Measurements from ENCODE around the gene RYR1. TPM values are rescaled to one million over a fixed set of nuclear protein-coding genes. Genes with fewer than 3 reads are reported as not detected.

The RYR1 gene
- total and polyA plus RNA-seq, 7 donors = under 0.01 to 4.1 (median 0.85) TPM

DNA sequence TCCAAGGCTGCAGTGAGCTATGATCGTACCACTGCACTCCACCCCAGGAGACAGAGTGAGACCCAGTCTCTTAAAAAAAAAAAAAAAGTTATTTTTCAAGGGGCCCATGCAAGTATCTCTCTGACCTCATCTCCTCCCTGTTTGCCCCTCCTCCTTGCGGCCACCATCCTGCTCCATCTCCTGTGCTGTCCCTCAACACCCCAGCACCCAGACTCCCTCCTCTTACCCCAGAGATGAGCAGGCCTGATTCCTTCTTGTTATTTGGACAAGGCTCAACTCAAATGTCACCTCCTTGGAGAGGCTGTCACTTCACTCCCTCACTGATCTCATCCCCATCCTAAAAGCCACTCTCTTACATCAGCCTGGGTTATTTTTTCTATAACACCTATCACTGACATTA is 4.4 kb downstream of the RYR1 start:
- Histone ChIP-seq H3K27ac (no peak overlapping the region), H3K27me3 (peaks cover 12 to 62% (median 49%) of the 10 kb centered on the region in 3 donors), H3K4me1 (peaks cover 0 to 4% (median 0%) of the 10 kb centered on the region in 4 donors), H3K36me3 (no peaks in the 10 kb centered on the region), H3K9me3 (no peaks in the 10 kb centered on the region), H3K4me3 (no peak overlapping the region)
- WGBS, 2 donors = 86 to 95% methylated on average over 2 of the region's 2 CpGs
- intact Hi-C loops (cut with DNase I) = no loop called here
- no peak for TF ChIP-seq EP300 (IDR thresholded peaks at IDR 0.05)
- no peak for TF ChIP-seq POLR2A (IDR thresholded peaks at IDR 0.05)
- TF ChIP-seq POLR2AphosphoS5 (IDR thresholded peaks at IDR 0.05) = no peak
- TF ChIP-seq, protein P1, sequence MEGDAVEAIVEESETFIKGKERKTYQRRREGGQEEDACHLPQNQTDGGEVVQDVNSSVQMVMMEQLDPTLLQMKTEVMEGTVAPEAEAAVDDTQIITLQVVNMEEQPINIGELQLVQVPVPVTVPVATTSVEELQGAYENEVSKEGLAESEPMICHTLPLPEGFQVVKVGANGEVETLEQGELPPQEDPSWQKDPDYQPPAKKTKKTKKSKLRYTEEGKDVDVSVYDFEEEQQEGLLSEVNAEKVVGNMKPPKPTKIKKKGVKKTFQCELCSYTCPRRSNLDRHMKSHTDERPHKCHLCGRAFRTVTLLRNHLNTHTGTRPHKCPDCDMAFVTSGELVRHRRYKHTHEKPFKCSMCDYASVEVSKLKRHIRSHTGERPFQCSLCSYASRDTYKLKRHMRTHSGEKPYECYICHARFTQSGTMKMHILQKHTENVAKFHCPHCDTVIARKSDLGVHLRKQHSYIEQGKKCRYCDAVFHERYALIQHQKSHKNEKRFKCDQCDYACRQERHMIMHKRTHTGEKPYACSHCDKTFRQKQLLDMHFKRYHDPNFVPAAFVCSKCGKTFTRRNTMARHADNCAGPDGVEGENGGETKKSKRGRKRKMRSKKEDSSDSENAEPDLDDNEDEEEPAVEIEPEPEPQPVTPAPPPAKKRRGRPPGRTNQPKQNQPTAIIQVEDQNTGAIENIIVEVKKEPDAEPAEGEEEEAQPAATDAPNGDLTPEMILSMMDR (IDR thresholded peaks at IDR 0.05) = no peak
- no peak for DNase-seq

DNA sequence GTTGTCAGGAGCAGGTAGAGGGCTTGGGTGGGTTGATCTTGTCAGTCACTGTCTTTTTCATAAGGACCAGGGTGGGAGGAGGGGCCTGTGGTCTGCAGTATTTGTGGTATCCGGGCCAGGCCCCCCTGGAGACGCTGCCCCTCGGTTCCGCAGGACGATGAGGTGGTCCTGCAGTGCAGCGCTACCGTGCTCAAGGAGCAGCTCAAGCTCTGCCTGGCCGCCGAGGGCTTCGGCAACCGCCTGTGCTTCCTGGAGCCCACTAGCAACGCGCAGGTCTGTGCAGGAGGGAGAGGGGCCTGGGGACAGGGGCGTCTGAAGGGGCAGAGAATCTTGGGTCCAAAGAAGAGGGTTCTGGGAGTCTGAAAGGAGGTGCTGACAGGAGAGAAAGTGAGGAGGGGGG is 7.1 kb downstream of the RYR1 start:
- Histone ChIP-seq H3K4me1 (no peaks in the 10 kb centered on the region), H3K27ac (no peak overlapping the region), H3K27me3 (peaks cover 0 to 35% (median 24%) of the 10 kb centered on the region in 3 donors), H3K4me3 (no peak overlapping the region), H3K9me3 (no peaks in the 10 kb centered on the region), H3K36me3 (no peaks in the 10 kb centered on the region)
- no peak for DNase-seq
- WGBS, 2 donors = 81 to 84% methylated on average over 14 of the region's 14 CpGs
- TF ChIP-seq POLR2A (IDR thresholded peaks at IDR 0.05) = no peak
- TF ChIP-seq, protein P1 (IDR thresholded peaks at IDR 0.05) = no peak
- TF ChIP-seq POLR2AphosphoS5 (IDR thresholded peaks at IDR 0.05) = no peak
- TF ChIP-seq EP300 (IDR thresholded peaks at IDR 0.05) = no peak
- intact Hi-C loops (cut with DNase I) = no loop called here

DNA sequence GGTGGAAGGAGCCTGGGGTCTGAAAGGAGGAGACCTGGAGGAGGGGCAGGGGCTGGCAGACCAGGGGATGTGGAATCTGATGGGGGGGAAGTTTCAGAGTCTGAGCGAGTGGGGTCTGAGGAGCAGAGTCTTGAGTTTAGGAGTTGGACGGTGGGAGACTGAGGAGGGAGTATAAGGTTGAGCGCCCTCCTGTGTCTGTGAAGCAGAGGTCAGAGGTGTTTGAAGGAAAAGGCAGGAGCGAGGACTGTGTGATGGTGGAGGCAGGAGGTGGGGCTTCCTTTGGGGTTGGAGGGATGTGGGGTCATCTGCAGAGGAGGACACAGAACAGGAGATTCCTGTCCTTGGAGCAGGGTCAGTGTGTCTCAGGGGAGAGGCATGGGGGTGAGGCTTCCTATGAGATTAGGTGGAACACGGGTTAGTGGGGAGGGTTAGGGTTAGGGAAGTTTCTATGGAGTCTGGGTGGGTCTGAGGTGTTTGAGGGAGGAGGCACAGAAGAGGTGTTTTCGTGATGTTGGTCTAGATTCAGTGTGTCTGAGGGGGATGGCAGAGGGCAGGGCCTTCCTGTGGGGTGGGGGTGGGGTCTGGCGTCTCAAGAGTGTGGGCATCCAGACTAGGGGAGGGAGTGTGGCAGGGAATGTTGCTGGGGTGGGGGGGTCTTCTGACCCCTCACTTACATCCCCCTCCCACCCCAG is 8.3 kb downstream of the RYR1 start:
- 31 to 46% methylated on average over 7 of the region's 7 CpGs for WGBS, 2 donors
- no peak overlapping the region for H3K4me3 ChIP-seq
- H3K36me3 ChIP-seq = no peaks in the 10 kb centered on the region
- intact Hi-C loops (cut with DNase I) = no loop called here
- TF ChIP-seq POLR2A (IDR thresholded peaks at IDR 0.05) = no peak
- TF ChIP-seq, protein P1 (IDR thresholded peaks at IDR 0.05) = no peak
- no peak for TF ChIP-seq EP300 (IDR thresholded peaks at IDR 0.05)
- no peak for TF ChIP-seq POLR2AphosphoS5 (IDR thresholded peaks at IDR 0.05)
- H3K4me1 ChIP-seq = no peaks in the 10 kb centered on the region
- no peak overlapping the region for H3K27ac ChIP-seq
- H3K9me3 ChIP-seq = no peaks in the 10 kb centered on the region
- H3K27me3 ChIP-seq = peaks cover 0 to 26% (median 16%) of the 10 kb centered on the region in 3 donors
- no peak for DNase-seq

DNA sequence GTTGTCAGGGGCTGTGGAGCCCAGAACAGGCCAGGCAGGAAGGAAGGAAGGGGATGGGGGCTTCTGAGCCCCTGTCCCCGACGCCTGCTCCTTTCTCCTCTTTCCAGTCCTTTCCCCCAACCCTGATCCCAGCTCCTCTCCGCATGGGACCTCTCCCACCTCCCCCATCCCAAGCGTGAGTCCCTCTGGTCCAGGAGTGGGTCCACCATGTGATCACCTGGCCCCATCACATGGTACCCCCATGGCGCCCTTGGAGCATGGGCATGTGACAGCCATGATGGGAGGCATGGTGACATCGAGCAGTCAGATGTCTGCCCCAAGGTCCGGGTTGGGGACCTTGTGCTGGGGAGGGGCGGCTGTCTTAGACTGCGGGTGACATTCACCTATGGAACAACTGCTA is 9.2 kb downstream of the RYR1 start:
- H3K27ac ChIP-seq = no peak overlapping the region
- H3K4me1 ChIP-seq = no peaks in the 10 kb centered on the region
- 82 to 87% methylated on average over 9 of the region's 9 CpGs for WGBS, 2 donors
- no peaks in the 10 kb centered on the region for H3K36me3 ChIP-seq
- no peak for DNase-seq
- H3K27me3 ChIP-seq = peaks cover 0 to 21% (median 16%) of the 10 kb centered on the region in 3 donors
- TF ChIP-seq POLR2A (IDR thresholded peaks at IDR 0.05) (no peak), POLR2AphosphoS5 (IDR thresholded peaks at IDR 0.05) (no peak), EP300 (IDR thresholded peaks at IDR 0.05) (no peak)
- TF ChIP-seq, protein P1 (IDR thresholded peaks at IDR 0.05) = no peak
- no peak overlapping the region for H3K4me3 ChIP-seq
- intact Hi-C loops (cut with DNase I) = no loop called here
- no peaks in the 10 kb centered on the region for H3K9me3 ChIP-seq
